ENCODE data around the gene APBA2. TPM values are rescaled to one million over a fixed set of nuclear protein-coding genes. Genes with fewer than 3 reads are reported as not detected.
A peak's percentile ranks its signal among the peaks of the same experiment; 100 is the strongest.

APBA2 gene
- total and polyA plus RNA-seq, 7 donors: 0.46 to 10.7 (median 1.5) TPM

- WGBS, 2 donors: 88 to 96% methylated on average over 2 of the region's 2 CpGs
- no peaks in the 10 kb centered on the region for H3K36me3 ChIP-seq
- peaks cover 0 to 10% (median 0%) of the 10 kb centered on the region in 3 donors for H3K27me3 ChIP-seq
- H3K4me1 ChIP-seq: no peaks in the 10 kb centered on the region
- peaks cover 0 to 1% (median 0%) of the 10 kb centered on the region in 4 donors for H3K9me3 ChIP-seq
- TF ChIP-seq POLR2AphosphoS5 (IDR thresholded peaks at IDR 0.05) (no peak), EP300 (IDR thresholded peaks at IDR 0.05) (no peak), POLR2A (IDR thresholded peaks at IDR 0.05) (no peak), CTCF (IDR thresholded peaks at IDR 0.05) (no peak)
- no peak overlapping the region for H3K27ac ChIP-seq
- peak; percentile 11 for DNase-seq
- no peak overlapping the region for H3K4me3 ChIP-seq
- intact Hi-C loops (cut with DNase I): no loop called here
These were observed 201.1 kb downstream of the APBA2 start for GRCh38 chr15:29086891-29087290.

- H3K36me3 ChIP-seq: no peaks in the 10 kb centered on the region
- H3K27me3 ChIP-seq: peaks cover 0 to 10% (median 0%) of the 10 kb centered on the region in 3 donors
- peak; percentile 33 for DNase-seq
- H3K27ac ChIP-seq: no peak overlapping the region
- H3K4me3 ChIP-seq: no peak overlapping the region
- intact Hi-C loops (cut with DNase I): no loop called here
- 51 to 73% methylated on average over 16 of the region's 16 CpGs for WGBS, 2 donors
- peaks cover 0 to 1% (median 0%) of the 10 kb centered on the region in 4 donors for H3K9me3 ChIP-seq
- TF ChIP-seq CTCF (IDR thresholded peaks at IDR 0.05): no peak
- no peak for TF ChIP-seq POLR2AphosphoS5 (IDR thresholded peaks at IDR 0.05)
- no peak for TF ChIP-seq EP300 (IDR thresholded peaks at IDR 0.05)
- no peak for TF ChIP-seq POLR2A (IDR thresholded peaks at IDR 0.05)
- H3K4me1 ChIP-seq: no peaks in the 10 kb centered on the region
These were observed 201.9 kb downstream of the APBA2 start for GRCh38 chr15:29087521-29088285.

- Histone ChIP-seq H3K27ac (no peak overlapping the region), H3K36me3 (no peaks in the 10 kb centered on the region), H3K9me3 (peaks cover 0 to 1% (median 0%) of the 10 kb centered on the region in 4 donors), H3K4me1 (no peaks in the 10 kb centered on the region), H3K27me3 (peaks cover 0 to 10% (median 0%) of the 10 kb centered on the region in 3 donors), H3K4me3 (no peak overlapping the region)
- DNase-seq: peak; percentile 26
- intact Hi-C loops (cut with DNase I): no loop called here
- no peak for TF ChIP-seq EP300 (IDR thresholded peaks at IDR 0.05)
- no peak for TF ChIP-seq CTCF (IDR thresholded peaks at IDR 0.05)
- TF ChIP-seq POLR2AphosphoS5 (IDR thresholded peaks at IDR 0.05): no peak
- WGBS, 2 donors: 88 to 92% methylated on average over 5 of the region's 5 CpGs
These were observed 202.9 kb downstream of the APBA2 start for GRCh38 chr15:29088666-29089065.

GRCh38 chr15:29089731-29090616, 204.2 kb downstream of the APBA2 start:
- Histone ChIP-seq H3K9me3 (no peaks in the 10 kb centered on the region), H3K27ac (no peak overlapping the region), H3K4me3 (no peak overlapping the region), H3K4me1 (no peaks in the 10 kb centered on the region), H3K36me3 (no peaks in the 10 kb centered on the region), H3K27me3 (peaks cover 0 to 10% (median 0%) of the 10 kb centered on the region in 3 donors)
- peak; percentile 47 for DNase-seq
- 69 to 77% methylated on average over 16 of the region's 16 CpGs for WGBS, 2 donors
- intact Hi-C loops (cut with DNase I): no loop called here
- TF ChIP-seq POLR2A (IDR thresholded peaks at IDR 0.05) (no peak), POLR2AphosphoS5 (IDR thresholded peaks at IDR 0.05) (no peak), EP300 (IDR thresholded peaks at IDR 0.05) (no peak), CTCF (IDR thresholded peaks at IDR 0.05) (no peak)

Measured in sigmoid colon (tissue), 7 donors.